ENCODE data around the gene PLEKHA7. TPM values are rescaled to one million over a fixed set of nuclear protein-coding genes. Genes with fewer than 3 reads are reported as not detected.
"Not testable (repeated sequence)": the region's sequence is repeated elsewhere in the genome, so short reads cannot be mapped to it uniquely, and the experiment has no call there.

PLEKHA7 gene
- polyA plus RNA-seq, 3 donors, result 11.9 to 18.7 (median 16.2) TPM

DNA sequence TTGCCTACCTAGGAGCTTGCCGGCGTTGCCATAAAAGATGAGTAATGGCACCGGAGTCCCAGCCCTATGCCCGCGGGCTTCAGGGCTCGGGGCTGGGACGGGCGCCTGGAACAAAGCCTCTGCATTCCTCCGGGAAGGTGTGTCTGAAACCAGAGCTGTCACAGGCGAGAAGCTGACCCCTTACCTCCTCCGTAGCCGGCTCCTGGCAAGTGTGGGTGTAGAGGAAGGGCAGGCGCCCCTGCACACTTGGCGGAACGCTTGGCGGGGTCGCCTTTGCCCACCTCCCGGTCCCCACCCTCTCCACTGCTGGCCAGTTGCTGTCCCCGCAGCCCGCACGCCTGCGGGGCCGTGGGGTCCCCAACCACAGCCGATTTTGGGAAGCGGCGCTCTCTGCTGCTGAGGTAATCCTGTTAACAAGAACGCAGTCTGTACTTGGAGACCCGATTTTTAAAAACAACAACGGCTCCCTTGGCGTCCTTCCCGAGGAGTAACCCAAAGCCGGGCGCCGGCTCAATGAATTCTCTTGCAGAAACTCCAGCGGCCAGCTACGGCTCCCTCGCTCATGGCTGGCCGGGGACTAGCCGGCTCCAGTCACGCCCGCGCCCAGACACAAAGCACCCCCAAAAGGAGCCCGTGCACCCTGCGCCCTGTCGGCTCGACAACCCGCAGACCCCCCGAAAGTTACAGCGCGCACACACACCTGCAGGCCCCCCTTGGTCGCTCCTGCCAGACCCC lies 89.2 kb downstream of the PLEKHA7 start:
- H3K27ac ChIP-seq (ENCODE audit: low read depth, low read length), result no peak overlapping the region
- 2 to 4% (median 2%) methylated on average over 51 of the region's 51 CpGs for WGBS, 3 donors

- H3K27ac ChIP-seq (ENCODE audit: low read depth, low read length), result no peak overlapping the region
- WGBS, 3 donors, result 17 to 48% (median 46%) methylated on average over 4 of the region's 4 CpGs
Measured at GRCh38 chr11:16924462-16924825, 89.8 kb downstream of the PLEKHA7 start.

GRCh38 chr11:16923987-16924386 lies 90.2 kb downstream of the PLEKHA7 start:
- H3K27ac ChIP-seq (ENCODE audit: low read depth, low read length), result no peak overlapping the region
- 74 to 78% (median 76%) methylated on average over 4 of the region's 4 CpGs for WGBS, 3 donors

DNA sequence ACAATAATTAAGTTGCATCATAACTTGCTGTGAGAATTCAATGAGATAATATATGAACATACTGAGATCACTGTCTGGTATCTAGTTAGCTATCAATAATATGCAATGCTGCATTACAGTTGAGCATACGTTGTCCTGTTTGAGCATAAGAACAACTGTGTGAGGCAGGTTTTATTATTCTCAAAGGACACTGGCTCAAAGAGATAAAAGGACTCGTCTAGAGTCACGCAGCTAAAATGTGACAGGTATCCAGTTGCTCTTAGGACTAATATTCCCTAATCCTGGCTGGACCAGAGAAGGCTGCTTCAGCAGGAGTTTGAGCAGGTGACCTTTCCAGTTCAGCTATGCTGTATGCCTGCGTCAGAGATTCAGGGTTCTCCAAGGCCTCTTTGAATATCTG lies 92.5 kb downstream of the PLEKHA7 start:
- H3K27ac ChIP-seq (ENCODE audit: low read depth, low read length), result no peak overlapping the region
- 55 to 93% (median 86%) methylated on average over 4 of the region's 4 CpGs for WGBS, 3 donors

- 85 to 95% (median 91%) methylated on average over 4 of the region's 4 CpGs for WGBS, 3 donors
- no peak overlapping the region for H3K27ac ChIP-seq (ENCODE audit: low read depth, low read length)
Measured at GRCh38 chr11:16921019-16921418, 93.2 kb downstream of the PLEKHA7 start.

DNA sequence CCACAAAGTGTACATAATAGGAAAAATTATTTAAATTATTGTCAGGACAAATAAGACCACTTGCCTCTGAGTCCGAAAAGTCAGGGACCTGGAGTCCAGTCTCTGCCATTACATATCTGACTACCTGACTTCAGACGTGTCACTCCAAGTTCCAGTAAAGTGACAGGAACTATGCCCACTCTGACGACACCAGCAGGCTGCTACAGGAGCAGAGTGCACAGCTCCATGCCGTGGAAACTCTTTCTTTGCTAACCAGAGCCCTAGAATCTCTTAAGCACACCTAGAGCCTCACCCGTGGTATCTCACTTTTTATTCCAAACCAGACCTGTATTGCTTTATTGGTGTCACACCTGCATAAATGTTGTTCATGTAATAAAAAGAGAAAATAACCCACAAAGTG lies 93.7 kb downstream of the PLEKHA7 start:
- WGBS, 3 donors, result 71 to 81% (median 80%) methylated on average over 5 of the region's 5 CpGs
- no peak overlapping the region for H3K27ac ChIP-seq (ENCODE audit: low read depth, low read length)

GRCh38 chr11:16918543-16919182 lies 95.6 kb downstream of the PLEKHA7 start:
- not testable (repeated sequence) for H3K27ac ChIP-seq (ENCODE audit: low read depth, low read length)
- WGBS, 3 donors, result 62 to 84% (median 82%) methylated on average over 6 of the region's 6 CpGs

- no peak overlapping the region for H3K27ac ChIP-seq (ENCODE audit: low read depth, low read length)
- WGBS, 3 donors, result 78 to 85% (median 80%) methylated on average over 4 of the region's 4 CpGs
Measured at GRCh38 chr11:16917941-16918340, 96.3 kb downstream of the PLEKHA7 start.

- 25 to 56% (median 31%) methylated on average over 3 of the region's 3 CpGs for WGBS, 3 donors
Measured at GRCh38 chr11:16912692-16913111, 101.5 kb downstream of the PLEKHA7 start.

DNA sequence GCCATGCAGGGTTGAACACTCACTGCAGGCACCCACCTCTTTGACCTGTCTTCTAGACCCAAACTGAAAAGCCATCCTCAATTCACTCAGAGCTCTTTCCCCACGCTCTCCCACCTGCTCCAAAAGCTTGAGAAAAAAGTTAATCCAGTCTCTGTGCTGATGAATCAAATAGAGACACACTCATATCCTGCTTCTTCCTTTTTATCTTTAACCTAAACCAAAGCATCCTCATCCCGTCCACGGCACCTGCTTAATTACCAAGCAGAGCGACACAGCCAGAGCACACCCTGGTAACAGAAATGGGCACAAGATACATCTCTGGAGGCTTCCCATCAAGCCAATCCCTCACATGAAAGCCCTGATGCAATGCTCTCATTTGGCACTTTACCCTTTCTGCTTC lies 102.6 kb downstream of the PLEKHA7 start:
- H3K27ac ChIP-seq (ENCODE audit: low read depth, low read length), result no peak overlapping the region
- 78 to 94% (median 84%) methylated on average over 4 of the region's 4 CpGs for WGBS, 3 donors

More at GRCh38 chr11:16912692-16913111, 101.5 kb downstream of the PLEKHA7 start:
- H3K27ac ChIP-seq (ENCODE audit: low read depth, low read length), result no peak overlapping the region

GRCh38 chr11:16911186-16911585 lies 103.0 kb downstream of the PLEKHA7 start:
- WGBS, 3 donors, result 69 to 81% (median 80%) methylated on average over 4 of the region's 4 CpGs
- no peak overlapping the region for H3K27ac ChIP-seq (ENCODE audit: low read depth, low read length)

- 77 to 86% (median 84%) methylated on average over 3 of the region's 3 CpGs for WGBS, 3 donors
Measured at GRCh38 chr11:16909359-16910035, 104.7 kb downstream of the PLEKHA7 start.

DNA sequence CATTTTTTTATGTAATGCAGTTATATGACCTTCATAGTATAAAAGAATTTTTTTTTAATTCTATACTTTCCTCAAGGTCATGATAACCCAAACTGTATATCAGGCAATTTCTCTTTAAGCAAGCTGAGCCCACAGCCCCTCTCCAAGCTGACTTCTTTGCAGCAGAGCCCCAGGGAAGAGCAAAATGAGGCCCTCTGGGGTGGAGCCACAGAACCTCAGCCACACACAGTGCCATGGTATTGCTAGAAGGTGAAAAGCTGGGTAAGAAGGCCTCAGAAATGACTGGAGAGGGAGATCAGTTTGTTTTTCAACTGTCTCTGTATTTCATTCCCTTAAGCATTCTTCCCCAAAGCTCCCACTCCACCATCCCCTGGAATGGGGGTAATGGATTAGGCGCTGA lies 108.8 kb downstream of the PLEKHA7 start:
- WGBS, 3 donors, result 91 to 96% (median 94%) methylated on average over 1 of the region's 1 CpG
- H3K27ac ChIP-seq (ENCODE audit: low read depth, low read length), result no peak overlapping the region

More at GRCh38 chr11:16909359-16910035, 104.7 kb downstream of the PLEKHA7 start:
- no peak overlapping the region for H3K27ac ChIP-seq (ENCODE audit: low read depth, low read length)

DNA sequence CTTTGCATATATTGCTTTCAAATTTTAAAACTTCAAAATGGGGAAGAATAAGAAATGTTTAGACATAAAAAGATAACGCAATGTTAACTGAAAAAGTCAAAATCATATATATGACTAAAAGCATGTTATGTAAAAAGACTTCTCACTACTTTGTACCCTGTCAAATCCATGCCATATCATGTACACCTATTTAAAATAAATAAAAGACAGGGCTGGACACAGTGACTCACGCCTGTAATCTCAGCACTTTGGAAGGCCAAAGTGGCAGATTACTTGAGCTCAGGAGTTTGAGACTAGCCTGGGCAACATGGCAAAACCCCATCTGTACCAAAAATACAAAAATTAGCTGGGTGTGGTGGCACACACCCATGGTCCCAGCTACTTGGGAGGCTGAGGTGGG lies 109.5 kb downstream of the PLEKHA7 start:
- H3K27ac ChIP-seq (ENCODE audit: low read depth, low read length), result not testable (repeated sequence)
- 74 to 95% (median 92%) methylated on average over 2 of the region's 2 CpGs for WGBS, 3 donors

GRCh38 chr11:16902781-16903378 lies 111.3 kb downstream of the PLEKHA7 start:
- H3K27ac ChIP-seq (ENCODE audit: low read depth, low read length), result no peak overlapping the region
- WGBS, 3 donors, result 30 to 71% (median 34%) methylated on average over 2 of the region's 2 CpGs

DNA sequence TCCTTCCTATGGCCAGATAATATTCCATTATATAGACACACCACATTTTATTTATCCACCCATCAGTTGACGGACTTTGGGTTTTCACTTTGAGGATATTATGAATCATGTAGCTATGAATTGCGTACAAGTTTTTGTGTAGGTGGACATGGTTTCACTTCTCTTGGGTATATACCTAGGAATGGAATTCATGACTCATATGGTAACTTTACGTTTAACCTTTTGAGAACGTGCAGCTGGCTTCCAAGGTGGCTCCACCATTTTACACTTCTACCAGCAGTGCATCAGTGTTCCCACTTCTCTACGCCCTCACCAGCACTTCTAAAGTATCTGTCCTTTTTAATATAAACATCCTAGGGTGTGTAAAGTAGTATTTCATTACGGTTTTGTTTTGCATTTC lies 112.0 kb downstream of the PLEKHA7 start:
- 81 to 93% (median 81%) methylated on average over 6 of the region's 6 CpGs for WGBS, 3 donors
- H3K27ac ChIP-seq (ENCODE audit: low read depth, low read length), result no peak overlapping the region

DNA sequence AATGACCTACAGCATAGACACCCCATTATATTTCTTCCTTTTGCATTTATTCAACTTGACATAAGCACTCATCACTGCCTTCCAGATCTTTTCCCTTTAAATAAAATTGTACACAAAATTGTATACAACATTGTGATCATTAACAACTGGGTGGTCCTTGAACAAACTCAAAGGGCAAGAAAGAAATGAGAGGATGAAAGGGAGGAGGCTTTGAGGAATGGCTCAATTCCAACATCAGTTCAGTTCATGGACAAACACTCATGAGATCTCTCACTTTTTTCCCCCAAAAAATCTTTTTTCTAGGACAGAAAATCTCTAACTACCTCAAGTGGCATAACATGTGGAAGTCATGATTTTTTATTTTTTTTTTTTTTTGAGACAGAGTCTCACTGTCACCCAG lies 113.7 kb downstream of the PLEKHA7 start:
- no peak overlapping the region for H3K27ac ChIP-seq (ENCODE audit: low read depth, low read length)

GRCh38 chr11:16899708-16900303 lies 114.4 kb downstream of the PLEKHA7 start:
- no peak overlapping the region for H3K27ac ChIP-seq (ENCODE audit: low read depth, low read length)
